Sciatic nerve (tissue), 2 donors: ENCODE data around the gene CTLA4. TPM values are rescaled to one million over a fixed set of nuclear protein-coding genes. Genes with fewer than 3 reads are reported as not detected.

ENCODE experiments used
- ATAC-seq: fragments of 200-7000 bp; cut with Tn5 transposase; one replicate; pipeline ENCODE4 v1.9.1; 2020; ENCODE audit warnings: mild to moderate bottlenecking, moderate library complexity
- DNase-seq: peaks from one replicate; pipeline ENCODE4 v3.0.0-alpha.2; 2020; ENCODE audit warnings: low spot score
- intact Hi-C: fragments of 100-400 bp; cut with DNase I; formaldehyde crosslinking; loops from one replicate; pipeline ENCODE4 v1.14.2; 2022
- total RNA-seq: library from RNA; stranded (reverse); fragmentation: NEBNext Ultra II Directional; extraction: Animal tissue kit (Norgen Biotek cat#: 25700); gene quantifications from one replicate; pipeline ENCODE4 v1.2.1, GENCODE V29; 2021
- donor health status: DM: no; HTN: no; CAD: no.
- donor health status: DM: no; HTN: no; CAD: no.

The CTLA4 gene
- total RNA-seq, result 0.67 TPM

GRCh38 chr2:203867561-203868200 is at the start of gene CTLA4:
Gene CTLA4 (plus strand): TSS chr2:203867771. CDS start chr2:203867943, 172 bp downstream.
- intact Hi-C loops, result no loop called here
- no peak for ATAC-seq
- no peak for DNase-seq

DNA sequence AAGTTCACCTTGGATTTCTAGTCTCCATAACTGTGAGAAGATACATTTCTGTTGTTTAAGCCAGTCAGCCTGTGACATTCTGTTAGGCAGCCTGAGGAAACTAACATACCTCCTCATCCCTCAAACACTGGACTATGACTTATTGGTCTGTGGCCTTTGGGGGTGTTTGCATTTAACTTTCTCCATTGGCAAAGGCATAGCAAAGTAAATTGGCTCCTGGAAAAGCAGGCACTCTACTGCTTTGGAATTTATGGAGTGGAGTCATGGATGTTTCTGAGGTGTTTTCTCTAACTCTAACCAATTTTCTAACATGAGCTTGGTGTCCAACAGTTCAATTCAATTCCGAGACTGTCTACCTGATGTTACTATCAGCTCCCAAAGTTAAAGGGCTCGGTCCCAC is 48.9 kb upstream of the CTLA4 start:
- ATAC-seq (no peak), DNase-seq (no peak)
- intact Hi-C loops, result loop anchor here (10.0 kb wide), 1 partner anchor 334 kb away; no protein-coding TSS in a partner anchor

DNA sequence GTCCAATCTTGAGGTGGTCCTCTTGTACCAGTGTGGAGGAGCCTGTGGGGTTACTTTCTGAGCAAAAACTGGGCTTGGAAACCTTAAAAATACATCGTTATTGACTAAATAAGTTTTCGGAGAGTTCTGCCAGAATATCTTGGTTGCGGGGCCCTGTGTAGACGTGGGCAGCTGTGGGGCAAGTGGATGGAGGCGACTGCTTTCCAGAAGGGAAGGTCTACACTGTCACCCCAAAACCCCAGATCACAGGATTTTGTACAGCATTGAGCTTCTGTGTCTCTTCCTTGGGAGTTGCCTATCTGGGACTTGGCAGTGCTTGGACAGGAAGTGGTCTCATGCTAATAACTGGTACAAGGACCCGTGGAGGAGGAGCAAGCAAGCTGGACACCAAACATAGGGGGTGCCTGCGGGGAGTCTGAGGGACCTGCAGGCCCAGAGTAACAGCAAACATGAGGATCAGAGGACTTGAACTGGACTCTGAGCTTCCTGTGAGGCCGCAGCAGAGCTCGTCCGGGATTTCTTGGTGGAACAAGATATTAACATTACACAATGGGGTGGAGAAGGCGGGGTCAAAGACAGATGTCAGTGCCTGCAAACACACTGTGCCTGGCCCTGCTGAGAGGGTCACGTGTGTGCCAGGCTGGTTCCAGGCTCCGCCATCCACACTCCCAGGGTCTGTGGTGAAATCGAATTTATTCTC is 48.0 kb upstream of the CTLA4 start:
- DNase-seq (no peak), ATAC-seq (no peak)
- intact Hi-C loops, result loop anchor here (10.0 kb wide), 1 partner anchor 335 kb away; no protein-coding TSS in a partner anchor

DNA sequence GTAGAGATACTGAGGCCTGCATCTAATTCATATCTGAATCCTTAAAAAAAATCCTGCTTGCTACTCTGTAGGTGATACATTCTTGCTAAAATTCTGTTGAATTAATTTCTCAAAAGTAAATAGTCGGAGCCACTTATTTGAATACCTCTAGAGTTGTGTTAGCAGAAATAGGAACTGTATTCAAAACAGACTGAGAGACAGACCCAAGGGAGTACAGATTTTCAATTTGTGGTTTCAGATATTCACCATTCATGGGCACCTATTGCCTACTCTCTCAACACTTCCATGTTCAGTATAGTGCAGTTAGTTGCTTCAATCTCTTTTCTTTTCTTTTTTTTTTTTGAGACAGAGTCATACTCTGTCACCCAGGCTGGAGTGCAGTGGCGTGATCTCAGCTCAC is 46.6 kb upstream of the CTLA4 start:
- intact Hi-C loops, result no loop called here
- no peak for ATAC-seq
- no peak for DNase-seq

- ATAC-seq (no peak), DNase-seq (no peak)
- intact Hi-C loops, result no loop called here
These were observed 45.3 kb upstream of the CTLA4 start for GRCh38 chr2:203822240-203822639.

- no peak for ATAC-seq
- no peak for DNase-seq
- intact Hi-C loops, result no loop called here
These were observed 44.4 kb upstream of the CTLA4 start for GRCh38 chr2:203823173-203823572.

DNA sequence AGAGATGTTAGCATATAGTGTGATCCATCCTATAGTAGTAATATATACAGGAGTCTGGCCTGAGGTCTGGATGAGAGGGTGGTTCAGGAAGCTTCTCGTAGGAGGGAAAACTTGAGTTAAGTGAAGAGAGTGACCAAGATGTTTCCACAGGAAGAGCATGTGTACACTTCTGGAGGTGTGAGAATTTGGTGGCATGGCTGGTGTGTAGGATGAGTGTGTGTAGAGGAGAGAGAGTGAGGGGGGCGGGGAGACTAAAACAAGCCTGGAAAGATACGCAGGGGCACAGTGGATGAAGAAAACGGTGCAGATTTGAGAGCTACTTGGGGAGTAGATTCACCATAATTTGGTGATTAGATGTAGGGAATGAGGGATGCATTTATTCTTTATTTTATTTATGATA is 43.5 kb upstream of the CTLA4 start:
- DNase-seq (no peak), ATAC-seq (no peak)
- intact Hi-C loops, result no loop called here

DNA sequence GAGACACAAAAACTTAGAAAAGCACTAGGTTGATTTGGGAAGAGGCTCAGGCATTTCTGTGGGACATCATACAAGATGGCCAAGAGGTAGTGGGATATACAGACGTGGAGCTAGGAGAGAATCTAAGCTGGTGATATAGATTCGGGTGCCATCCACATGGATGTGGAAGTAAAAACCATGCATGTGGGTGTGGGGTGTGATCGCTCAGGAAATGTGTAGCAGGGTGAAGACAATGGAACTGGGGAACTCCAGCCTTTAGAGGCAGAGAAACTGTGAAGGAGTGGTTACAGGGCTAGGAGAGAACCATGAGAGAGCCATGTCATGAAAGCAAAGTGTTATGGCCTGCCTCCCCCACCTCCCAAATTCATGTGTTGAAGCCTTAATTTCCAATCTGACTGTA is 43.0 kb upstream of the CTLA4 start:
- ATAC-seq (no peak), DNase-seq (no peak)
- intact Hi-C loops, result no loop called here

DNA sequence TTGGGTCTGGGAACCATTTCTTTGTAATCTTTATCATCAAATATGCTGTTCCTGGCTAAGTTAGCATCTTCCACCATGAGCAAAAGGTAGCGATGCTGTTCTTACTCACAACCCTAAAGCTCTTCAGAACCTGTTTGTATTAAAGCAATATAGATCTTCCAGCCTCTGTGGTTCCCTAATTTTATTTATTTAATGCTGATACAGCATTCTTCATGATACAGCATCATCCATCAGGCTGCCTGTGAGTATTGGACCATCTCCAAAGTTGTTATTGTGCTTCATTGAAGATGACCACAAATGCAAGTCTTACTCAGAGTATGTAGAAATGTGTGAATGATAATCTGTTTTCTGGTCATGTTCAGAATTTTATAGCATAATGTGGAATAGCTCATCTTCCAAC is 40.9 kb upstream of the CTLA4 start:
- no peak for DNase-seq
- intact Hi-C loops, result no loop called here
- no peak for ATAC-seq

GRCh38 chr2:203830304-203831055 is 37.1 kb upstream of the CTLA4 start:
- DNase-seq (no peak), ATAC-seq (no peak)
- intact Hi-C loops, result no loop called here

GRCh38 chr2:203835420-203835819 is 32.2 kb upstream of the CTLA4 start:
- intact Hi-C loops, result no loop called here
- no peak for ATAC-seq
- DNase-seq, result no peak

DNA sequence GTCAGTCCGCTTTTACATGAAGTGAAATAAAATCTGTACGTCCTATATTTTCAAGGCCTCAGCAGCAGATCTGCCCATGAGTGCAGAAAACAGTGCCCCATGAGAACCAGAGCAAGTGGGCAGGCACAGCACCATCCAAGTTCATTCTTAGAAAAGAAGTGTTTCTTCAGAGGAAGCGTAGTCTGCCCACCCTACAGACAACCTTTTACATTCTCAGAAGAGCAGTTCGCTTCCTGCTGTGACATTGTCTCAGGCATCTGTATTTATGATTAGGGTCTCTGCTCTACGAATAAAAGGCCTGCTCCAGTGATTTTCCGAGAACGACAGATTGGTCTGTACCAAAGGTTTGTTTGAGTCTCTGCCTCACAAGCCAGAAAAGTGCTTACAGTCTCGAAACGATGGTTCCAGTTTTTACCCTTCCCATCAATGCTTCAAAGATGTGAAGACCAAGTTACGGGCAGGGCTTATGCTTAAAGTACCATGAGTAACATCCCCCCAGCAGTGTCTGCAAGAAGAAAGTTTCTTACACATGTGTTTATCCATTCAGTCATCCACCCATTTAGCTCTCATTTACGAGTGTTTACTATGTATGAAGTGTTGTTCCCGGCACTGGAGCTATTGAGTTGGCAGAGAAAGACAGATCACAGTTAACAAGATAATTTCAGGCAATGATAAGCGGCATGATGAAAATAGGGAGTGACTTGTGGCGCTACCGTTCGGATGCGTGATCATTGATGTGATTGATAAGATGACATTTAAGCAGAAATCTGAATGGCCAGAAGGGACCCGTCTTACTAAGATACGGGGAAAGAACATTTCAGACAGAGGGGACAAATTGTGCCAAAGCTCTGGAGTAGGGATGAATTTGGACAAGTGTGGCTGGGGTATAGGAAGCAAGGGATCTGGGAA is 31.4 kb upstream of the CTLA4 start:
- no peak for DNase-seq

GRCh38 chr2:203840655-203841205 is 26.8 kb upstream of the CTLA4 start:
- intact Hi-C loops, result no loop called here
- no peak for DNase-seq
- ATAC-seq, result no peak

More for the DNA sequence above, 31.4 kb upstream of the CTLA4 start:
- no peak for ATAC-seq
- intact Hi-C loops, result no loop called here

DNA sequence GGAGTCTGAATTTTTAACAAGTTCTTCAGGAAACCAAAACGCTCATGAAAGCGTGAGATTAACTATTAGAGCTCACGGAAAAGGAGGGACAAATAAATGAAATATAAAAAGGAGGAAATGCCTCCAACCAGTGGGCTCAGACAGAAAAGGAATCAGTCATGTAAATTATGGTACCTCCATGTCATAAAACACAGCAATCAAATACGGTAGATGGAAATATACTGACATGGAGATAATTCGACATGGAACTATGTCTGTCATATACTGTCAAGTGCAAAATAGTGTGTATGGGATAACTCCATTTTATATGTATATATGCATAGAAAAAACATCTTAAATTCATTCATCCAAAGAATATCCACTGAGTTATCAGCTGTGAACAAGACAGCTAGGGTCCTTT is 25.9 kb upstream of the CTLA4 start:
- no peak for ATAC-seq
- no peak for DNase-seq
- intact Hi-C loops, result no loop called here

DNA sequence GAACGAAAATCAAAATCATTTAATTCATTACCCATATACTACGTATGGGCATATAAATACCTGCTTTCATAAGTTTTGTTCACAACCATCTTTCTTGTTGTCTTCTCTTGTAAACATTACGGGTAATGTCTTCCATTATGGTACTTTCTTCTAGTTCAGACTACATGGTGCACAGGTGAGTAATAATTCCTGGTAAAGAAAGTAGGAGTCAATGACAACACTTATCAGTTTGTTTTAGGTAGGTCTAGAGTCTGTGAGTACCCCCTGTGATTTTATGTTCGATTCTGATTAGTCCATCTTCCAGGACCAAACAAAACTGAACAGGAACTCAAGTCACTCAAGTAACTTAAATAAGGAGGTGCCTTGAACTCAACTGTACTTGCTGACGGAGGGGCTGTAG is 25.2 kb upstream of the CTLA4 start:
- no peak for ATAC-seq
- no peak for DNase-seq
- intact Hi-C loops, result no loop called here

- intact Hi-C loops, result no loop called here
- no peak for DNase-seq
- no peak for ATAC-seq
These were observed 21.0 kb upstream of the CTLA4 start for GRCh38 chr2:203846490-203847105.

DNA sequence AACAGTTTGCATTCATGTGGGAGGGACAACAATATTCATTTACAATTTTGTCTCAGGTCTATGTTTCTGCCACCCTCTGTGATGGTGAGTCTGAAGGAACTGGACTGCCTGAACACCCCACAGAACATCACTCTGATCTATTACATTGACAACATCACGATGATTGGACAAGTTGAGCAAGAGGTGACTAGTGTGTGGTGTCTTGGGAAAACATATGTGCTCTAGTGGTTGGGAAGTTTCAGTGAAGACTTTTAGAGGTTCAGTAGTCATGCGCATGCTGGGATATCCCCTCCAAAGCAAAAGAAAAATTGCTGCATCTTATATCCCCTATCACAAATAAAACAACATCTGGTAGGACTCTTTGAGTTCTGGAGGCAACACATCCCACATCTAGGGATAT is 18.6 kb upstream of the CTLA4 start:
- ATAC-seq, result no peak
- intact Hi-C loops, result no loop called here

DNA sequence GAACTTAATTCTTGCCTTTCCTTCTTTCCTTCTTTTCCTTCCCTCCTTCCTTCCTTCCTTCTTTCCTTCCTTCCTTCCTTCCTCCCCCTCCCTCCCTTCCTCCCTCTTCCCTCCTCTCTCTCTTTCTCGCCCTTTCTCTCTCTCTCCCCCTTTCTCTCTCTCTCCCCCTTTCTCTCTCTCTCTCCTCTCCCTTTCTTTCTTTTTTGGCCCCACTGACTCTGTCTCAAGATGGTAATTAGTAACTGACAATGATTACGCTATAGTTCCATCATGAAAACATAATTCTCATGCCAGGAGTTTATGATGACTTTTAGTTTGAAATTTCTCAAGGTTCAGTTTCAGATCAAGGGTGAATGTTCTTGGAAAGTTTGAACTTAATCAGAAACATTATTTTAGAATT is 14.8 kb upstream of the CTLA4 start:
- ATAC-seq, result no peak
- intact Hi-C loops, result no loop called here
- no peak for DNase-seq

More for the DNA sequence above, 18.6 kb upstream of the CTLA4 start:
- DNase-seq, result no peak
